ENCODE data around the gene TAF1C.

DNA sequence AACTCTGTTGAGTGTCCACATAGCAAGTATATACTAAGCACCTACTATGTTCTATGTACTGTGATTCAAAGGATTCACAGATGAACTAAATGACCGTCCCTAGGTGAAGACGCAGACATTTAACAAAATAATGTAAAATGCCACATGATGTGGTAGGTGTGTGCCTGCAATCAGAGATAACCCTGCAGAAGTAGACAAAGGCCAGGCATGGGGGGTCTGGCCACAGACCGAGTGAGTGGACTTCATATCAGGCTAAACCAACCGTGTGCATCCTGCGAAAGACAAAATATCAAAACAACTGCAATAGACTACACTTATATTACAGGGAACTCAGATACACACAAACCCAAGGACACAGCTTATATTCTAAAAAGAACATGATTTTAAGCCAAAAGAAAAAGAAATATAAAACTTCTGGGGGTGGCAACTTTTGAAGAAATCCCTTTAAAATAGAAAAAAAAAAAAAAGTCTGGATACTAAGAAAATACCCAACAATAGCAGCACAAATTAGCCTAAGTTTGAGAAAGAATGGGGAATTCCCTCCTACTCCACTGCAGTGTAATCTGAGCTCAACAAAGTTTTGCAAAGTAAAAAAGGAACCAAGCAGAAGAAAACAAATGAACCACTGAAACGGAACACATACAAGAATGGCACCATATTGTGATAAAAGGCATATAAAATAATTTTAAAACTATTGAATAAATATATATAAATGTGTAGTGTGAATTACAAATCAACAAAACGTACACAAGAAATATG is 54.2 kb downstream of the TAF1C start:
- TF ChIP-seq, protein P1, sequence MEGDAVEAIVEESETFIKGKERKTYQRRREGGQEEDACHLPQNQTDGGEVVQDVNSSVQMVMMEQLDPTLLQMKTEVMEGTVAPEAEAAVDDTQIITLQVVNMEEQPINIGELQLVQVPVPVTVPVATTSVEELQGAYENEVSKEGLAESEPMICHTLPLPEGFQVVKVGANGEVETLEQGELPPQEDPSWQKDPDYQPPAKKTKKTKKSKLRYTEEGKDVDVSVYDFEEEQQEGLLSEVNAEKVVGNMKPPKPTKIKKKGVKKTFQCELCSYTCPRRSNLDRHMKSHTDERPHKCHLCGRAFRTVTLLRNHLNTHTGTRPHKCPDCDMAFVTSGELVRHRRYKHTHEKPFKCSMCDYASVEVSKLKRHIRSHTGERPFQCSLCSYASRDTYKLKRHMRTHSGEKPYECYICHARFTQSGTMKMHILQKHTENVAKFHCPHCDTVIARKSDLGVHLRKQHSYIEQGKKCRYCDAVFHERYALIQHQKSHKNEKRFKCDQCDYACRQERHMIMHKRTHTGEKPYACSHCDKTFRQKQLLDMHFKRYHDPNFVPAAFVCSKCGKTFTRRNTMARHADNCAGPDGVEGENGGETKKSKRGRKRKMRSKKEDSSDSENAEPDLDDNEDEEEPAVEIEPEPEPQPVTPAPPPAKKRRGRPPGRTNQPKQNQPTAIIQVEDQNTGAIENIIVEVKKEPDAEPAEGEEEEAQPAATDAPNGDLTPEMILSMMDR (IDR thresholded peaks at IDR 0.05): no peak
- no peak for TF ChIP-seq POLR2A (IDR thresholded peaks at IDR 0.05)

Data from heart left ventricle (tissue), 13 donors.